GM13977 (cell line): ENCODE measurements around the gene ADD3.

ENCODE experiments used
- DNase-seq: peaks from one replicate; pipeline ENCODE4 v3.0.0; 2012; ENCODE audit warnings: low spot score
- CTCF ChIP-seq: IDR thresholded peaks from 2 replicates; pipeline ENCODE4 v1.5.1; 2012; ENCODE audit warnings: mild to moderate bottlenecking, control low read depth; ENCODE audit not compliant: insufficient read depth; ENCODE audit errors: extremely low read depth, missing control alignments
- in situ Hi-C: fragments of 300-500 bp; cut with MboI; formaldehyde crosslinking; loops from one replicate; pipeline ENCODE4 v1.12.0; 2022; ENCODE audit warnings: low sequenced_read_pairs, low pct_unique_long_range_greater_than_20kb, mixed read lengths, inconsistent platforms; ENCODE audit not compliant: unreplicated experiment

The ADD3 gene

GRCh38 chr10:110165239-110165638 is 157.5 kb downstream of the ADD3 start:
- in situ Hi-C loops = no loop called here
- DNase-seq = no peak
- TF ChIP-seq CTCF = no peak

GRCh38 chr10:110167149-110167548 is 159.4 kb downstream of the ADD3 start:
- in situ Hi-C loops = no loop called here
- no peak for TF ChIP-seq CTCF
- DNase-seq = no peak

GRCh38 chr10:110168601-110169481 is 161.1 kb downstream of the ADD3 start:
- no peak for TF ChIP-seq CTCF
- no peak for DNase-seq
- in situ Hi-C loops = no loop called here

- in situ Hi-C loops = no loop called here
- no peak for DNase-seq
- no peak for TF ChIP-seq CTCF
These were observed 161.8 kb downstream of the ADD3 start for GRCh38 chr10:110169586-110169985.

GRCh38 chr10:110170142-110170971 is 162.6 kb downstream of the ADD3 start:
- DNase-seq = no peak
- in situ Hi-C loops = no loop called here

More at GRCh38 chr10:110170142-110170971, 162.6 kb downstream of the ADD3 start:
- TF ChIP-seq CTCF = no peak
